Measurements from ENCODE around the gene TNS1. TPM values are rescaled to one million over a fixed set of nuclear protein-coding genes. Genes with fewer than 3 reads are reported as not detected.

The TNS1 gene
- total RNA-seq, 3 donors from 2014 or later (not counting 1 experiment from before 2014, with no cell fraction given) = 1.1 to 3.0 (median 2.1) TPM

GRCh38 chr2:217909156-217909820 is 93.5 kb downstream of the TNS1 start:
- ATAC-seq = no peak
- Mint-ChIP-seq H3K27ac (no peak overlapping the region), H3K4me1 (peaks cover 0 to 11% of the 10 kb centered on the region in 2 donors), H3K4me3 (no peak overlapping the region), H3K27me3 (ENCODE audit: low read depth in 2 of 2) (peaks cover 15 to 18% of the 10 kb centered on the region in 2 donors), H3K9me3 (no peaks in the 10 kb centered on the region), H3K36me3 (no peaks in the 10 kb centered on the region)
- Histone ChIP-seq H3K4me1 (ENCODE audit: control insufficient read depth, insufficient read depth, low read length) (peaks cover 9% of the 10 kb centered on the region), H3K36me3 (ENCODE audit: control insufficient read depth, insufficient read depth, low read length) (no peaks in the 10 kb centered on the region), H3K9me3 (ENCODE audit: control insufficient read depth, insufficient read depth, low read length) (no peaks in the 10 kb centered on the region), H3K27ac (ENCODE audit: low read length) (no peak overlapping the region), H3K4me3 (ENCODE audit: low read length) (no peak overlapping the region), H3K27me3 (ENCODE audit: control insufficient read depth, insufficient read depth, low read length) (no peaks in the 10 kb centered on the region)
- 81% methylated on average over 9 of the region's 10 CpGs for WGBS (ENCODE audit: insufficient coverage)
- intact Hi-C loops (cut with micrococcal nuclease) = no loop called here
- no peak for TF ChIP-seq CTCF (IDR thresholded peaks at IDR 0.05)
- DNase-seq = no peak

GRCh38 chr2:217908544-217908943 is 94.3 kb downstream of the TNS1 start:
- ATAC-seq (no peak), DNase-seq (no peak)
- no peaks in the 10 kb centered on the region for H3K9me3 Mint-ChIP-seq
- H3K27me3 Mint-ChIP-seq (ENCODE audit: low read depth in 2 of 2) = peaks cover 18 to 19% of the 10 kb centered on the region in 2 donors
- Histone ChIP-seq H3K9me3 (ENCODE audit: control insufficient read depth, insufficient read depth, low read length) (no peaks in the 10 kb centered on the region), H3K4me1 (ENCODE audit: control insufficient read depth, insufficient read depth, low read length) (peaks cover 9% of the 10 kb centered on the region), H3K36me3 (ENCODE audit: control insufficient read depth, insufficient read depth, low read length) (no peaks in the 10 kb centered on the region), H3K4me3 (ENCODE audit: low read length) (no peak overlapping the region), H3K27me3 (ENCODE audit: control insufficient read depth, insufficient read depth, low read length) (no peaks in the 10 kb centered on the region), H3K27ac (ENCODE audit: low read length) (no peak overlapping the region)
- H3K4me3 Mint-ChIP-seq = no peak overlapping the region
- intact Hi-C loops (cut with micrococcal nuclease) = no loop called here
- no peaks in the 10 kb centered on the region for H3K36me3 Mint-ChIP-seq
- H3K27ac Mint-ChIP-seq = no peak overlapping the region
- peaks cover 0 to 11% of the 10 kb centered on the region in 2 donors for H3K4me1 Mint-ChIP-seq
- 89% methylated on average over 4 of the region's 8 CpGs for WGBS (ENCODE audit: insufficient coverage)
- TF ChIP-seq CTCF (IDR thresholded peaks at IDR 0.05) = no peak

GRCh38 chr2:217907266-217907665 is 95.5 kb downstream of the TNS1 start:
- intact Hi-C loops (cut with micrococcal nuclease) = no loop called here
- WGBS (ENCODE audit: insufficient coverage) = 98% methylated on average over 3 of the region's 3 CpGs
- Mint-ChIP-seq H3K27me3 (ENCODE audit: low read depth in 2 of 2) (peaks cover 15 to 22% of the 10 kb centered on the region in 2 donors), H3K9me3 (no peaks in the 10 kb centered on the region), H3K27ac (no peak overlapping the region), H3K4me3 (no peak overlapping the region), H3K4me1 (peaks cover 0 to 18% of the 10 kb centered on the region in 2 donors), H3K36me3 (no peaks in the 10 kb centered on the region)
- Histone ChIP-seq H3K4me3 (ENCODE audit: low read length) (no peak overlapping the region), H3K36me3 (ENCODE audit: control insufficient read depth, insufficient read depth, low read length) (no peaks in the 10 kb centered on the region), H3K4me1 (ENCODE audit: control insufficient read depth, insufficient read depth, low read length) (peaks cover 17% of the 10 kb centered on the region), H3K27me3 (ENCODE audit: control insufficient read depth, insufficient read depth, low read length) (no peaks in the 10 kb centered on the region), H3K27ac (ENCODE audit: low read length) (no peak overlapping the region), H3K9me3 (ENCODE audit: control insufficient read depth, insufficient read depth, low read length) (no peaks in the 10 kb centered on the region)
- ATAC-seq (no peak), DNase-seq (no peak)
- no peak for TF ChIP-seq CTCF (IDR thresholded peaks at IDR 0.05)

- ATAC-seq = no peak
- Mint-ChIP-seq H3K27ac (no peak overlapping the region), H3K4me1 (peaks cover 0 to 20% of the 10 kb centered on the region in 2 donors), H3K27me3 (ENCODE audit: low read depth in 2 of 2) (peaks cover 15 to 22% of the 10 kb centered on the region in 2 donors), H3K4me3 (no peak overlapping the region), H3K36me3 (no peaks in the 10 kb centered on the region), H3K9me3 (no peaks in the 10 kb centered on the region)
- intact Hi-C loops (cut with micrococcal nuclease) = no loop called here
- no peak for DNase-seq
- no peaks in the 10 kb centered on the region for H3K27me3 ChIP-seq (ENCODE audit: control insufficient read depth, insufficient read depth, low read length)
- H3K4me3 ChIP-seq (ENCODE audit: low read length) = no peak overlapping the region
- no peak overlapping the region for H3K27ac ChIP-seq (ENCODE audit: low read length)
- 52% methylated on average over 5 of the region's 5 CpGs for WGBS (ENCODE audit: insufficient coverage)
- H3K36me3 ChIP-seq (ENCODE audit: control insufficient read depth, insufficient read depth, low read length) = no peaks in the 10 kb centered on the region
- H3K9me3 ChIP-seq (ENCODE audit: control insufficient read depth, insufficient read depth, low read length) = no peaks in the 10 kb centered on the region
- TF ChIP-seq CTCF (IDR thresholded peaks at IDR 0.05) = no peak
- H3K4me1 ChIP-seq (ENCODE audit: control insufficient read depth, insufficient read depth, low read length) = peaks cover 19% of the 10 kb centered on the region
Observed at GRCh38 chr2:217906798-217907197, 96.0 kb downstream of the TNS1 start.
